ENCODE measurements around the gene FASN. TPM values are rescaled to one million over a fixed set of nuclear protein-coding genes. Genes with fewer than 3 reads are reported as not detected.

Gene FASN
- total and polyA plus RNA-seq, 2 donors (not counting 3 experiments of a cell fraction or from before 2014, with no cell fraction given) = 101 to 360 TPM

DNA sequence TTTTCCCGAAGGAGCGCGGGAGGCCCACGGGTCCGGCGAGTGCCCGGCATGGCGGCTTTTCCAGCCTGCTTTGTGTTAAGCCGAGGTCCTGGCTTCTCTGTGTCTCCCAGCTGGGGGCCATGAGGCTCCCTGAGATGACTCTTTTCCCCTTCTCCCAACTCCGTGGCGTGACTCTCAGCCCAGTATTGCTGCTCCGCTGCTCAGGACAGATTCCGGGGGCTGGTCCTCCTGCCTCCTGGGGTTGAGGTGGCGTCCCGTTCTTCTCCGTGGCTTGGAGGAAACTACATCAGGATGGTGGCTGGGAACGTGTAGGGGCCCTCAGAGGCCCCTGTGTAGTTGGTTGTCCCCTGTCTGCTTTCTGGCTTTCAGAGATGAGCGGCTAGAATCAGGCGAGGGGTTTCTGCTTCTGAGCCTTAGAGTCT, 45.4 kb downstream of the FASN start:
- Histone ChIP-seq H3K36me3 (ENCODE audit: control insufficient read depth in 2 of 2, extremely low read depth in 1 of 2, insufficient read depth in 2 of 2, low read length in 2 of 2) (peaks cover 12 to 37% of the 10 kb centered on the region in 2 experiments), H3K27ac (ENCODE audit: insufficient read depth, low read depth, low read length) (no peak overlapping the region), H3K9me1 (replicated peaks; ENCODE audit: control insufficient read depth, extremely low read depth, insufficient read depth, low read length) (no peaks in the 10 kb centered on the region), H3K9ac (replicated peaks; ENCODE audit: extremely low read depth, insufficient read depth, low read length) (peak overlapping the region; percentile 61), H3K27me3 (ENCODE audit: control insufficient read depth in 2 of 2, insufficient read depth in 2 of 2, low read length in 2 of 2) (no peaks in the 10 kb centered on the region), H3K79me2 (ENCODE audit: control insufficient read depth, insufficient read depth, low read length) (peaks cover 11% of the 10 kb centered on the region), H4K20me1 (replicated peaks; ENCODE audit: control insufficient read depth, extremely low read depth, insufficient read depth, low read length) (no peaks in the 10 kb centered on the region), H2AFZ (ENCODE audit: low read depth, low read length) (no peak overlapping the region), H3K9me3 (replicated peaks; ENCODE audit: control insufficient read depth, insufficient read depth, low read length) (no peaks in the 10 kb centered on the region), H3K4me1 (ENCODE audit: control insufficient read depth, extremely low read depth, insufficient read depth, low read length) (peaks cover 11% of the 10 kb centered on the region), H3K4me3 (replicated peaks in 1 of 3; ENCODE audit: insufficient read depth in 1 of 3, low read depth in 1 of 3, low read length in 3 of 3) (peak overlapping the region; percentile 65 to 89 (median 76)), H3K4me2 (ENCODE audit: insufficient read depth, low read length) (peak overlapping the region; percentile 78)
- no TSS peak for BruUV-seq (replicated peaks)
- intact Hi-C loops (cut with micrococcal nuclease) (loop anchor here (2.0 kb wide), 1 partner anchor 16 kb away; the partner anchor contains the start of gene DCXR), dilution Hi-C loops (cut with MboI; ENCODE audit: extremely low pct_ligation_motif_present, low sequenced_read_pairs) (no loop called here)
- ChIA-PET POLR2A (no interaction called here), CTCF (interaction anchor here (1.0 to 3.8 kb wide), 4 partner anchors 15 to 93 kb away, joined by 3 to 19 read pairs (median 12); partner anchors contain the start of genes DCXR and RAC3)
- DNase-seq (ENCODE audit: low read depth, low spot score) = no peak
- no peak for TF ChIP-seq GATA2 (IDR thresholded peaks at IDR 0.05; ENCODE audit: insufficient read depth, insufficient read length, low read depth, low read length)
- no peak for TF ChIP-seq MAX (IDR thresholded peaks at IDR 0.05; ENCODE audit: insufficient read depth, insufficient read length)
- TF ChIP-seq, protein P1, sequence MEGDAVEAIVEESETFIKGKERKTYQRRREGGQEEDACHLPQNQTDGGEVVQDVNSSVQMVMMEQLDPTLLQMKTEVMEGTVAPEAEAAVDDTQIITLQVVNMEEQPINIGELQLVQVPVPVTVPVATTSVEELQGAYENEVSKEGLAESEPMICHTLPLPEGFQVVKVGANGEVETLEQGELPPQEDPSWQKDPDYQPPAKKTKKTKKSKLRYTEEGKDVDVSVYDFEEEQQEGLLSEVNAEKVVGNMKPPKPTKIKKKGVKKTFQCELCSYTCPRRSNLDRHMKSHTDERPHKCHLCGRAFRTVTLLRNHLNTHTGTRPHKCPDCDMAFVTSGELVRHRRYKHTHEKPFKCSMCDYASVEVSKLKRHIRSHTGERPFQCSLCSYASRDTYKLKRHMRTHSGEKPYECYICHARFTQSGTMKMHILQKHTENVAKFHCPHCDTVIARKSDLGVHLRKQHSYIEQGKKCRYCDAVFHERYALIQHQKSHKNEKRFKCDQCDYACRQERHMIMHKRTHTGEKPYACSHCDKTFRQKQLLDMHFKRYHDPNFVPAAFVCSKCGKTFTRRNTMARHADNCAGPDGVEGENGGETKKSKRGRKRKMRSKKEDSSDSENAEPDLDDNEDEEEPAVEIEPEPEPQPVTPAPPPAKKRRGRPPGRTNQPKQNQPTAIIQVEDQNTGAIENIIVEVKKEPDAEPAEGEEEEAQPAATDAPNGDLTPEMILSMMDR (IDR thresholded peaks at IDR 0.05; ENCODE audit: extremely low read depth in 1 of 2, insufficient read depth in 1 of 2, low read depth in 1 of 2, low read length in 2 of 2) = no peak
- no peak for TF ChIP-seq EZH2 (IDR thresholded peaks at IDR 0.05; ENCODE audit: borderline replicate concordance, low read depth, low read length, severe bottlenecking)
- no peak for TF ChIP-seq FOS (IDR thresholded peaks at IDR 0.05; ENCODE audit: borderline replicate concordance, insufficient read depth, low read length)
- TF ChIP-seq MYC (IDR thresholded peaks at IDR 0.05; ENCODE audit: low read depth, low read length) = no peak
- TF ChIP-seq POLR2A (IDR thresholded peaks at IDR 0.05; ENCODE audit: low read depth, low read length) = no peak
- no peak for TF ChIP-seq POLR2AphosphoS5 (IDR thresholded peaks at IDR 0.05; ENCODE audit: insufficient read depth, low read depth, low read length)
- TF ChIP-seq JUN (IDR thresholded peaks at IDR 0.05; ENCODE audit: borderline replicate concordance, insufficient read depth, insufficient read length, low read depth) = no peak
- no peak for FAIRE-seq
